HG03378 (cell line): ENCODE data around the gene NECAB3.

Experiments used
- ATAC-seq: cut with Tn5 transposase; IDR thresholded peaks from one replicate; pipeline ENCODE4 v1.9.1; 2021; ENCODE audit warnings: mild to moderate bottlenecking, moderate library complexity; ENCODE audit not compliant: unreplicated experiment

The NECAB3 gene

GRCh38 chr20:33679758-33680485 lies 5.7 kb upstream of the NECAB3 start:
- ATAC-seq = no peak

DNA sequence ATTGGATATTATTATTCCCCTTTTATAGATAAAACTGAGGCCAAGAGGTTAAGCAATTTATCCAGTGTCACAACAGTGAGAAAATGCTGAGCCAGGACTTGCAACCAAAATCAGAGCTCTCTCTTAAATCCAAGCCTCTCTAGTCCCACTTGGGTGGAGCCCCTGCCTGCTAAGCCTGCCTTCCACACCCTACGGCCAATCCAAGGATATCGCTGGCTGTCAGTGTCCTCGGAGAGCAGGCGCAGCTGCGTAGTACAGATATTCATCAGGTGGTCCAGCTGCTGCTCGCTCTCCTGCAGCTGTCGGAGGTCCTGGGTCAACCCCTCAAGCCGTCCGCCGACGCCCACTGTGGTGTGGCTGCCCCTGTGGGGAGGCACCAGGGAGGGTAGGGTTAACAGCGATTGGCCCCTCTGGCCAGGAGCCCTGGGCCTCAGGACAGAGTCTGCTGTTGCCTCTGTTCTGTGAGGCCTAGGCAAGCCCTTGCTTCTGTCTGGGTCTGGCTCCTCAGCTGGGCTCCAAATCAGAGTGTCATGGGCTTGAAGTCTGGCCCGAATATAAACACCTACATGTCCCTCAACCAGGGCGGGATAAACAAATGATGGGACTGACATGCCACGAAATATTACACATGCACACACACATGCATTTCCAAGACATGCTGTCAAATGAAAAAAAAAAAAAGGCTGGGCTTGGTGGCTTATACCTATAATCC lies 3.9 kb upstream of the NECAB3 start:
- no peak for ATAC-seq

- ATAC-seq = no peak
These were observed 2.7 kb upstream of the NECAB3 start for GRCh38 chr20:33676652-33677645.

GRCh38 chr20:33676121-33676520 lies 1.9 kb upstream of the NECAB3 start:
- ATAC-seq = no peak

- ATAC-seq = no peak
These were observed 1.1 kb upstream of the NECAB3 start for GRCh38 chr20:33675136-33675959.

GRCh38 chr20:33673410-33674293 lies 576 bp downstream of the NECAB3 start:
- ATAC-seq = no peak

- ATAC-seq = no peak
These were observed 1.2 kb downstream of the NECAB3 start for GRCh38 chr20:33673114-33673409.

DNA sequence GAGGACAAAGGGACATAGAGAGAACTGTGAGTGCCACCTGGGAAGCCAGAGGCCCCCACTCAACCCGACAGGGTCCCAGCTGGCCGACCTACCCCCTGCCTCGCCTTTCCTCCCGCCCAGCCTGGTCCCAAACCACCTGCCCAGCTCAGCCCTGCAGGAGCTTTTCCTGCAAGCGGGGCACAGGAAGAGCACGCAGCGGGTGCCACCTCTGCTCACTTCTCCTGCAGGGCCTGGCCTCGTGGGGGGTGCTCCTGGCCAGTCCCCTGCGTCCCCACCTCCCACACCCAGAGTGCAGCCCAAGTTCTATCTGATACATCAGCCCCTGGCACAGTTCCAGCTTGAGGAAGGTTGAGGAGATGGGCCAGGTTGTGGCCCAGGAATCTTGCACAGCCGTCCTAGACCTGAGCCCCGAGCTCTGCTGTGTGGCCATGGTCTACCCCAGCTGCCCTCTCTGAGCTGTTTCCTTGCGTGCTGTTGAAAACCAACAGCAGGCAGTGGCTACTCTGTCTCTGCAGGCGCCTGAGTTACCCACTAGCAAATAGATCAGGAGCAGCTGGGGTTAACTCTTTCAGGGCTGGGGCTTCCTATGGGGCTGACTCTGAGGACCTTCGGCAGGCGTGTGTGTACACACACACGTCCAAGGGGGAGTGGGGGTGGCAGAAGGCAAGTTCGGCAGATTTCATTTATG lies 1.7 kb downstream of the NECAB3 start:
- no peak for ATAC-seq

DNA sequence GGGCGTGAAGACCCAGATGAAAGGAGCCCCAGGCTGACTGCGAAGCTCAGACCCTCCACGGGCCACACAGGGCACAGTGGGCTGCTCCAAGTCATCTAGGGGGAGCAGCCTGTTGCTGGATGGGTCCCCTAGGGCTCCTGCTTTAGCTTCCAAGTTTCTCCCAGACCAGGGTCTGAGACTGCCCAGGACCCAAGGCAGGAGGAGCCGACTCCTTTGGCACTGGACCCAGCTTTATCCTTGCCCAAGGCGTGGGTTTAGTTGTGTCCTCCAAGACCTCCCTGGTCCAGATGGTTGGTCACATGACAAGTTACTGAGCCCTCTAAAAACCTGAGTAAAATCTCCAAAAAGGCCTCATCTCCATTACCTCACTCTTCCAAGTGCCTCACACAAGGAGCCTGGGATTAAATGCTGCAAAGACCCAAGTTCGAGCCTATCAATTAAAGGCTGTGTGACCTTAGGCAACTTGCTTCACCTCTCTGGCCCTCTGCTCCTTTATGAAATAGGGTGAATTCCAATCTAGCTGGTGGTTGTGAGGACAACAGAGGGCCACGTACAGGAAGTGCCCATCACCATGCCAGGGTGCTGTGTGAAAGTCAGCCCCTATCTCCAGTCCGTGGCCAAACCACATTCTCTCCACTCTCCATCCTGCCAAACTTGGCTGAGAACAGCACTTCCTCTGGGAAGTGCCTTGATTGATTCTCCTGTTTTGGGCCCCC lies 2.5 kb downstream of the NECAB3 start:
- no peak for ATAC-seq

- ATAC-seq = no peak
These were observed 3.3 kb downstream of the NECAB3 start for GRCh38 chr20:33670715-33671499.

GRCh38 chr20:33669873-33670640 lies 4.2 kb downstream of the NECAB3 start:
- ATAC-seq = no peak

DNA sequence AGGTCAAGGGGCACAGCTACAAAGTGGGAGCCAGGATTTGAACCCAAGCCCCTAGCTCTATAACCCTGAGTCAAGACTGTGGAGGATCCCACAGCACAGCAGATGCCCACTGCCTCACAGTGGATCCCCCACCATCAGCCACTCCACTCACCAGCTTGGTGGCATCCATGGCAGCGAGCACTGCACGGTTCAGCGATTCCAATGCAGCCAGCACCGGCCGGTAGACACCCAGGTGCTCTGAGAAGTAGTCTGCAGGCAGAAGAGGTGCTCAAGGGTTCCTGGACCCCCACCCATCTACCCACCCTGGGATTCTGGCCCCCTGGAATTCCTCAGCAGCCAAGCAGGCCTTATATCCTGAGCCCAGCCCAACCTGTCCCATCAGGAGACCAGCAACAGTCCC lies 5.0 kb downstream of the NECAB3 start:
- ATAC-seq = no peak

DNA sequence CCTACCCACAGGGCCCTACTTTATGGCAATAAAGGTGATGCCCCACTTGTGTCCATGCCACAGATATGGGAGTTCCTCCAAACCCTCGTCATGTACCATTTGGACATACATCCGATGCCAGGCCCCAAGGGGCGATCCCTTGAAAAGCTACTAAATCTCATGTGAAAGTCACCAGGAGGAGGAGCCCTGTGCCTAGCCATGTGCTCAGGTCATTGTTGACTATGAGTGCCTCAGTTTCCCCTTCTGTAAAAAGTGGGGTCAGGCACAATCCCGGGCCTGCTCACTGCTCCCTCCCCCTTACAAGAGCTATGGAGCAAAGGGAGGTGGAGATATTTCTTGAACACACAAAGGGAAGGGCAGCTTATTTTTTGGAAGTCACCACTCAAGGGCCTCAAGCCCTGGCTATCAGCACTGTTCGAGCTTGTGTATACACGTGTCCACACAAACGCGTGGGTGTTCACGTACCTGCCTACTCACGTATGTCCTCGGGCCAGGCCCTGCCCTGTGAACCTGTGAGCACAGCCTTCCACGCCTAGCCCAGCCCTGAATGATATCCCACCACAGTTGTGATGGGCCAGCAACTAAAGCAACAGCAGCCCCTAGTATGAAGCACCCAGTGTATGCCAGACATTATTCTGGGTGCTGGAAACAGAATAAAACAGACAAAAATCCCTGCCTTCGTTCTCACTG lies 5.6 kb downstream of the NECAB3 start:
- no peak for ATAC-seq

DNA sequence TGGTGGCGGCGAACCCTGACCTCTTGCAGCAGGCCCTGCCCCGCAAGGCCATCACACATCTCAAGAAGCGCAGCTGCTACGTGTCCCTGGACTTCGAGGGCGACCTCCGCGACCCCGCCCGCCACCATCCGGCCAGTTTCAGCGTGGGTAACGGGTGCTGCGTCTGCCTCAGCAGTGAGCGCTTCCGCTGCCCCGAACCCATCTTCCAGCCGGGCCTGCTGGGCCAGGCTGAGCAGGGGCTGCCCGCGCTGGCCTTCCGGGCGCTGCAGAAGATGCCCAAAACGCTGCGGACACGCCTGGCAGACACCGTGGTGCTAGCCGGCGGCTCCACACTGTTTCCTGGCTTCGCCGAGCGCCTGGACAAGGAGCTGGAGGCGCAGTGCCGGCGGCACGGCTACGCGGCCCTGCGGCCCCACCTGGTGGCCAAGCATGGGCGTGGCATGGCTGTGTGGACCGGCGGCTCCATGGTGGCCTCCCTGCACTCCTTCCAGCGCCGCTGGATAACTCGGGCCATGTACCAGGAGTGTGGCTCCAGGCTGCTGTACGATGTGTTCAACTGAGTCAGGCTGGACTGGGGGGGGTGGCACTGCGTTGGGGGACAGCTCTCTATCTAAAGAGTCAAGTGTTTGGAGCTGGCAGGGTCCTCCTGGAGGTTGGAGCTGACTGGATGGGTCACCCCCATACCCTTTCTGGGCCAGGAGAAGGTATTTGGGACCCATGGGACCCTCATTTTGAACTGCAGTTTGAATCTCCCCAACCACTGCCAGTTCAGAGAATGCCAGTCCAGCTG lies 6.4 kb downstream of the NECAB3 start:
- ATAC-seq = no peak

- no peak for ATAC-seq
These were observed 7.0 kb downstream of the NECAB3 start for GRCh38 chr20:33667245-33667675.
